HG03097 (cell line): Measurements from ENCODE around the gene ISL1.

ENCODE experiments used
- ATAC-seq: cut with Tn5 transposase; IDR thresholded peaks from one replicate; pipeline ENCODE4 v1.9.1; 2021; ENCODE audit not compliant: unreplicated experiment, low FRiP score

Gene ISL1

DNA sequence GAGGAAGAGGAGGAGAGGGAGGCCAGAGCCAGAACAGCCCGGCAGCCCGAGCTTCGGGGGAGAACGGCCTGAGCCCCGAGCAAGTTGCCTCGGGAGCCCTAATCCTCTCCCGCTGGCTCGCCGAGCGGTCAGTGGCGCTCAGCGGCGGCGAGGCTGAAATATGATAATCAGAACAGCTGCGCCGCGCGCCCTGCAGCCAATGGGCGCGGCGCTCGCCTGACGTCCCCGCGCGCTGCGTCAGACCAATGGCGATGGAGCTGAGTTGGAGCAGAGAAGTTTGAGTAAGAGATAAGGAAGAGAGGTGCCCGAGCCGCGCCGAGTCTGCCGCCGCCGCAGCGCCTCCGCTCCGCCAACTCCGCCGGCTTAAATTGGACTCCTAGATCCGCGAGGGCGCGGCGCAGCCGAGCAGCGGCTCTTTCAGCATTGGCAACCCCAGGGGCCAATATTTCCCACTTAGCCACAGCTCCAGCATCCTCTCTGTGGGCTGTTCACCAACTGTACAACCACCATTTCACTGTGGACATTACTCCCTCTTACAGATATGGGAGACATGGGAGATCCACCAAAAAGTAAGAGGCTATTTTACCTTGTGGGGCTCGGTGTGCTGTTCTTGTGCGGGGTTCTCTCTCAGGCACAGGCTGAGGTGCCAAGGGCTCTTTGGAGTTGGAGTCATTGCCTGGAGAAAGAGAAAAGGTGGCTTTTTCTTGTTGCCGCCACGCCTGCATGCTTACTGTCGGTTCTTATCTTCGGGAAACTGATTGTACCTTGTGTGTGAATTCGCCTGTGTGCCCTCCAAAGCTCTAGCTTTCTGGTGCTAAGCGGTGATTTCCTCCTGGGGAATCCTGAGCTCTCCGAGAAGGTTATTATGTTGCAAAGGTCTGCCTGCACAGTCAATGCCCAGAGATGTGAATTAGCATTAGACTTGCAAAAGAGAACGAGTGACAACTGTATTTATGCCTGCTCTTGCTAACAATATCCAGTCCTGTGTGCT, at the start of gene ISL1:
TSS of gene ISL1 (plus strand) at position 318 of the 991 bp plus-strand sequence. CDS start at position 542, 224 bp downstream.
- ATAC-seq: no peak

DNA sequence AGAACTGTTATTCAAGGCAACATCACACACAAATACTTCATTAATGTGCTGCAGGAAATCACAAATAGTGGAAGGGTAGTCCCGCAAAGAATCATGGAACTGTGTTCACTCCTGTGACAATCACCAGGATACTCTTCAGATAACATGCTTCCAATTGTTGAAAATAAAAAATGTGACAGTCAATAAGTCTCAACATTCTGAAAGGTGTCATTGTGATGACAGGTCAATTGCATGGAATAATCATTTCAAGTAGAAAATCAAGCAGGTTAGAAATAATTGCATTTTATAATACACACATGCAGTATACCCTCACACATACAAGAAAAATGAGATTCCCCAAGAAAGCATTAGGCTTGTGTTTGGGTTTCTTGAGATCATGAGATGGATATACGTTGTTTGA, 46.4 kb upstream of the ISL1 start:
- no peak for ATAC-seq

DNA sequence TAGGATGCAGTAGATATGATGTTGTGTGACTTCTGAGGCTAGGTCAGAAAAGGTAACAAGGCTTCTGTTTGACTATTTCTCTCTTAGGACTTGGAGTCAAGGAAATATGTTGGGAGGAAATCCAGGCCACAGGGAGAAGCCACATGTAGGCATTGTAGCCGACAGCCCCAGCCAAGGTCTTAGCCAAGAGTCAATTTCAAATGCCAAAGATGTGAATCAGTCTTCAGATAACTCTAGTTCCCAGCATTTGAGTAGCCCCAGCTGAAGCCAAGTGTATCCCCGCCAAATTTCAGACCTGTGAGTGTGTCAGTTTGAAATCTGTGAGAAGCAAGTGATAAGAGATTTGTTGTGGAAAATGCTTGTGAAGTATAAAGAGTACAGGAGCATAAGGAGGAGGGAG, 38.1 kb upstream of the ISL1 start:
- ATAC-seq: no peak

DNA sequence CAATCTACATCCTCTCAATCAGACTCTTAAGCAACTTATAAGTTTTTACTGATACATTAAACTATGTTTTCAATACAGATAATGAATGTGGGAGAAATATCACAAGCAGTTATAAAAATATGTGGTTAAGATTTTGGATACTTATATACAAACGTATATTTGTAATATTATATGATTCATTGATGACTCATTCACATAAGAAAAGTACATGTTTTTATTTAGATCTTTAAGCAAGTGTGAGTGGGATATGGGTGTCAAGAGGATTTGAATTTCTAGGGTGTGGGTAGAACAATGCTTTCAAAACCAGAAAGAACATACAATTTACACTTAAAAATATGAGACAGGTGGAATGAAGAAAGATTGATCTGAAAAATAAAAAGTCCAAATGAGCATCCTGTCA, 36.1 kb upstream of the ISL1 start:
- ATAC-seq: no peak

DNA sequence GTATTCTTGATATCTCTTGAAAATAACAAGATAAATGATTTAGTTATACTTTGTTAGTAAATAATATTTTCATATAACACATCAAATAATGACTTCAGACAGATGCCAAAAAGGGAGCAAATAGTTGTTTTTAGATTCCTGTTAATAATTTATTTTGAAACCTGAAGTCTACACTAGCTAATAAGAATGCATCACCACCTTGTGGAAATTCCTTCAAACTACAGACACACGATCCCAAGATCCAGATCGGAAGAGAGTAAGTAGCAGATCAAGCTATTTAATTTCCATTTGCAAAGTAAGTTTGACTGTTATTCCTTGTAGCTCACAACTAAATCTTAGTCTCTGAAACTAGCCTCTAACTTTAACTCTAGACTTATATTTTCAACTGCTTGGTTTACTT, 35.5 kb upstream of the ISL1 start:
- no peak for ATAC-seq

DNA sequence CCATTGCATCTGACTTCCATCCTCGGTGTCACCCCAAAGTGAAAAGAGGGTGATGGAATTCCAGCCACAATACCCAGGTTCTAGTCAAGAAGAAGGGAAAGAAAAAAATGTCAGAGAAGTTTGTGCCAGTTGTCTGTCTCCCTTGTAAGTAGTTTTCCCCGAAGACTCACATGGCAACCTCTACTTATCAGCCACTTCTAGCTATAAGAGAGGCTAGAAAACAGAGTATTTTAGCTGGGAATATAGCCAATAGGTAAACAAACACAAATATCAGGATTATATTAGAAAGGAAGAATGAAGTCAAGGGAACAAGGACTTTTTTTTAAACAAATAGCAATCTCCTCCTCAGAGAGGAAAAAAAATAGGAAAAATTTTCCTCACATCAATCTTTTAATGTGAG, 12.2 kb upstream of the ISL1 start:
- no peak for ATAC-seq

DNA sequence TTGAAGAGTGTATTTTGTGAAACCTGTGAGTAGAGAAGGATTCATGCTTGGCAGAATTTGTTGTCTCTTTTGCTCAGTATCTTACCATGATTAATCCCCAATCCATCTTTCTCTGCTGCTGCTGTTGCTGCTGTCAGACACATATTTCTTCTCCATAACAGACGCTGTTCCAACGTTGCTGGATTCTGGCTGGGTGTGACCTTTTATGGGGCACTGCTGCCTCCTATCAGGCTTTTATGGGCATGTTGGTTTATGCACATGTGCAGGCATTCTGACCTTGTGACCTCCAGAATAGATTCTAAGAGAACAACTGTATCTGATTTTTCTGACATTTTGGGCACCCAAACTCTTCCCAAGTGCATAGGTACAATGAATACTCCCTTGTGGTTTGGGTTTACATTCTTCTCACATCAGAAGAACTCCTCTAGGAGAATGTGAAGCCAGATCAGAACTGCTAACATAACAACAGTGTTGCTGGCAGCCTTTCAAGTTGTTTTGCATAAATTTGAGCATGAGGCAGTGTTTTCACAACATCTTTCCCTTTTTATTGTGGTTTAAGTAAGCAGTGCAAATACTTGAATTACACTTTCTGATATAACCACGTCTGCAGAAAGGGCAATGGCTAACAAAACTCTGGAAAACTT, 9.2 kb upstream of the ISL1 start:
- no peak for ATAC-seq

DNA sequence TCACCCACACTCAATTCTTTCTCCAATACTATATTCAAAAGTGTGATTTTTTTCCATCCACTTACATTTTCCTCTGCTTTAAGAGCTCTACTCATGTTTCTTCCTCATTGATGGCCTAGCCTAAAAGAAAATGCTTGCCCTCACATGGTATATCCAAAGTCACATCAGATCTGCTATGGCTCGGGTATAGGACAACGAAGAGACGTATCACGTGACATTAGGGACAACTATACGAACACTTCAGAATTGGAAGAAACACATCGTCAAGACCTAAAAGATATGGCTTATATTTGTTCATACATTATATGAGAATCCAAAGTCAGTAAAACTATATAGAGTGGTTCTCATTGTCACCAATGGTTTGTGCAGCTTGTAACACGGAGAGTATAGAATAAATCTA, 8.2 kb upstream of the ISL1 start:
- ATAC-seq: no peak

DNA sequence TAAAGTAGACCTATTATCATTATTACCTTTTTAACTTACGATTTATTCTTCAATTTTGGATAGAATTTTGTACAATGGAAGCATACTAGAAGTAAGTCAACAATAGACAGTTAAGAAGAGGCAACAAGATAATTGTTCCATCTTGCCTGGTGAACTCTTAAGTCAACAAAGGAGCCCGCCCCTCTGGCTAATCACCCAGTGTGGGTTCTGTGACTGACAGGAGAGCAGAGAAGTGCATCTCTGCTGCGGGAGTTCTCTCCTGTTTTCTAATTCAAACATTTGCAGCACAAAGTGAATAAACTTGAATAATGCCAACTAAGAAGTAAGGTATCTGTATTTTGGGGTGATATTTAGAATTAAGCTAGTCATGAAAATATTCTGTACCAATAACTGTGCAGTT, 6.7 kb upstream of the ISL1 start:
- no peak for ATAC-seq

DNA sequence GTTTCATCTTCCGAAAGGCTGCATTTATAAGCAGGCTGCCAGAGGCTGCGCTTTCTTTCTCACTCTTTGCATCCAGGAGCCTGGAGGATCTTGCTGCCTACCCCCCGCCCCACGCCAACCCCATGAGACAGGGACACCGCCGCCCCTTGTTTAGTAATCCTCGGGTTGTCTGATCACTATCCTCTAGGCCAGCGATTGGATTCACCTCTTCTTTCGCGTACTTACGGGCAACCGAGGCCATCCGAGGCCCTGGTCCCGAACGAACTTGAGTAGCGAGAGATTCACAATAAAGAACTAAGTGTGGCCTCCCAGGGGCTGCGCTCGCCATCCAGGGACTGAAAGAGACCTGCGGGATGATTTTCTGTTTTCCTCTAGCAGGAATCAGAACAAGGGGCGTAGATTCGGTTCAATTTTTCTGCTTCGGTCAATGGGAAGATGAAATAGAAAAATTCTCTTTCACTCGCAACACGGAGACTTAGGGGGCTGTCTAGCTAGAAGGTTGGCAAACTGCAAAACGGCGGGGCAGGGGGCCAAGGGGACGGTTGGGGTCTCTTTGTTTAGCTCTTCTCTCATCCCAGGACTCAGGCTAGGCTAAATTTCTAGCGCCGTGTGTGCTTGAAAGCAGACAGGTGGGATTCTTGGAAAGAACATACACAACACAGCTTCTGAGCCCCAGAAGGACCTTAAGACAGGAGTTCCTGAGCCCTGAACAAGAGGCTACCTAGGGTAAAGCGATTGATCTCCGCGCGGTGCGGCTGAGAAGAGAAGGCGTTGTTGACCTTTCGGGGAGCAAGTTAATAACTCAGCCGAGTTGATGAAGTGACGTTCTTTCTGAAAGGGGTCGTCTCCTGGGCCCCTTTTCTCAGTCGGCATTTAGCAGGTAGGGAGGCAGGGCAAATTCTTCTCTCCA, 5.8 kb upstream of the ISL1 start:
- no peak for ATAC-seq

DNA sequence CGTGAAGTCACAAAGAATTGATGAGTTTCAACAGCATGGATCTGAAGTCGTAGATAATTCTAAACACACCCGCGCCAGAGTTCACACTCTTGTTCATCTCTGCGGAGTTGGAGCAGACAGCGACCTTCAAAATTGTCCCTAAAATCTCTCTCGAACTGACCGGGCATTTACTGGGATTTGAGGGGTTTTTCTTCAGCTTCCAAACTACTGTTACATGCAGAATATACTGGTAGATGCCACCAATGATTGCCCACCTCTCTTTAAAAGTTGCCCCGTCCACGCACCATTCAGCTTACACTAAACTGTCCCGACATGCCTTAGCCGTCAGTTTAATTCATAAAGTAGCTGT, 5.2 kb upstream of the ISL1 start:
- ATAC-seq: no peak

DNA sequence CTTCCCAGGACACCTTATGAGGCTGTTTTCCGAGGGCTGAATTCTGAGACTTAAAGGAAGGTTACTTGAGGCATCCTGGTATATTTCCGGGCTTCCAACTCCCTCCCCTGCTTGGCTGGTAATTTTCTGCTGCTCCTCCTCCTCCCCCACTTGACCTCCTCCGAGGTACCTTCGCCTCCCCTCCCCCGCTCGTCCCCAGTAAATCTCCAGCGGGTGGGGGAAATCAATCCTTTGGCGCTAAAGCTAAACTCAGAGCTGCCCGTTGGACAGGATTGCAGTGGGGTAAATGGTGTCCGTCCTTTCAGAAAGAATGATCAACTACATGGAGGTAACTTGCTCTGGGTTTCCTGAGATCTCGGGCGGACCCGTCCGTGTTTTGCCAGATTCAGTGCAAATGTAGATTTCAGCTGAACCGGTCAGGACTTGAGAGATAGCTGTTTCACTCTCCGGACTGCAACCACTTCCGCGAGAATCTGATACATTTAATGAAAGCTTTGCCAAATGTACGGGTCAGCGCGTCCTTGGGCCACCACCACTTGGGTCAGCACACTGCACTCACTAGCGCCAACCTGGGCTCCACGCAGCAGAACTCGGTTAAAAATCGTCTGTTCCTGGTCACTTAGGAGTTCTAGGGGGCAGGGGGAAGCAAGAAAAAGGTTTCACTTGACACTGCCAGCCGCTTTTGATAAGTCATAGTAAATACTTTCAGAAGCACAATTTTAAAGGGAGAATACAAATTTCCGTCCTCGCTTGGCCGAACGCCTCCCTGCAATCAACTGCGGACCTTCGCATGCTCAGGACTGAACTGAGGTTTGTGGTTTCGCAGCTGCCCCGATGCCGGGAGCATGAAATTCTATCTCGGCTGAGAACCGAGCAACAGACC, 4.6 kb upstream of the ISL1 start:
- no peak for ATAC-seq

DNA sequence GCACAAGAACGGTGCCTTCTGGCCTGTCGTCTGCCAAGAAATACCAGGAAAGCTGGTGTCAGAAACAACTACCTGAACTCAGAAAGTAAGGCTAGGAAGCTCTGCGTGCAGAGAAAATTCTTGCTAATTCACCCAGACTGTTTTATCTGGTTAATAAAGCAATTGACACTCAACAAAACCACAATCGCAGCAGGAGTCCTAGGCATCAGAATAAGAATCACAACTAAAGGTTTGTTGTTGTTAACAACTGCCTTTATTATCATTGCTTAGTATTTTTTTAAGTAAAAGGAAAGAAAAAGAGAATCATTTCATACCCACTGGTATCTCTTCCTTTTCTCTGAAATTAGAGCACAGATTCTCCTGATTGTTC, 3.9 kb upstream of the ISL1 start:
- no peak for ATAC-seq

DNA sequence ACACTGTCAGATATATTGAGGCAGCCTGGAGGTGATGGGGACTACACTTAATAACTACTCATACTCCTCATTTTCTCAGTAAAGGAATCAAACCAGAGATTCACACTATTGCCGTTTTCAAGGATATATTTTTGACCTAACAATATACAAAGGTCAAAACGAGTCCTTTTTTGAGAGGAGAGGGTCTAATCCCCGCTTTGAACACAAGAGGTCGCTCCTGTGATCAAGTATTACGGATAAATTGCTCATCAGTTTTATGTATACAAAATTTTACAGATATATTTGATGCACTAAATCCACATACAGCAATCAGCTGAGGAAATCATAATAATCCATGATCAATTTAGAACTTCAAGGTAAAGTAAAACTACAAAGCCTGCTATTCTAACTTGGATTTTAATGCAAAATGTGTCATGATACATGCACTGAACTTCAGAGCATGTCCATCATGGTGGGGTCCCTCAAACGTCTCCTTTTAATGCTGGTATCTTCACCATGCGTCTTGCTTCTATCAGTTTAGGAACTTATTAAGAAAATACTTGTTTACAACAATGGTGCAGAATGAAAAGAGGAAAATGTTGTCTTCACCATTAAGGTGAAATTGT, 2.5 kb upstream of the ISL1 start:
- ATAC-seq: no peak

DNA sequence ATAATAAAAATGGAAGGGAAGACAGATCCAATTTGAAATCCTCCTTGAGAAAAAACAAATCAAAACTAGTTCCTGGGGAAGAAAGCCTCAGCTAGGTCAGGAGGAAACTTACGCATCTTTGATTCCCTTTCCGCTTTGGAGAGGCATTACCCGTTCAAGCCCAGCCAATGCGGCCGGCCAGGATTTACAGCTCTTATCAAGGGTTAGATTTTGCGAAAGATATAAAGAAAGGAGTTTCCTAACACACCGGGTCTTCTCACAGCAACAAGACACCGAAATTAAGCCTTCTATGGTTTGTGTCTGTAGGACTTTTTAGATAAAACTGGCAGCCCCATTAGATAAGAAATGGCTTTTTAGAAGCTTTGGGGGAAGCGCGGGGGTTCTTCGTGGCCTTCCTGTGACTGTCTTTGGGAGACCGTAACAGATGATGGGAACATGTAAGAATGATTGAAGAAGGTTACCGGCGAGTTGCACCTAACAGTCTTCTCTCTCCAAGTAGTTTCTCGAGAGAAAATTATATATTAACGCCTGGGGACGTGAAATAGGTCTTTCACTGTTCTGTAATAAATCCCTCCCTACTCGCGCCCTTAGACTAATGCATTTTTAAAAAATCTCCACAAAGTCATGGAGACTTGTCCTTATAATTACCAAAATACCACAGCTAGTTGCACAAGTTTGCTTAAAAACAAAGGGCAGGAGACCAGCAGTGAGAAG, 1.3 kb upstream of the ISL1 start:
- no peak for ATAC-seq

DNA sequence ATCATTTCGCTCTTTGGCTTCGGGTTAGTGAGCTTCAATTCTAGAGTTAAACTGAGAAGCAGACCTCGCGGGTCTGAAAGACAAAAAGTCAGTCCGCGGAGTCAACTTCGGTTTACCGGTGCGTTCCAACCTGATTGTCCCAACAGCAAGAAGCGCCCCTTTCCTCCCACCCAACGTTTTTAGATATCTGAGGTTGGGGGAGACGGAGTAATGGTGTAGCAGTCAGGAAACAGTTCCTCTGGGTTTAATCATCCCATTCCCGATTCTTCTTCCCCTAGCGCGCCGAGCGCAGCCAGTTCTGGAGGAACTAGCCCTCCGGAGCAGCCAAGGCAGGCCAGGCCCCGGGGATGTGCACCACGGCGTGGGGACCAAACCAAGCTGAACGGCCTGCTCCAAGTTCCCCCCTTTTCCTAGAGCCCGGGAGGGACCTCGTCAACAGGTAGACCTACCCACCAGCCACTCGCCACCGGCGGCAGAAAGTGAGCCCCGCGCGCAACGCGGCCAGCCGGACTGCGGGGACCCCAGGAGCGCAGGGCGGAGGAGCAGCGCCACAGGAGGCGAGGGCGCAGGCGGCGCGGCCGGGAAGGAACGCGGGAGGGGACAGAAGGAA, 622 bp upstream of the ISL1 start:
- ATAC-seq: no peak

DNA sequence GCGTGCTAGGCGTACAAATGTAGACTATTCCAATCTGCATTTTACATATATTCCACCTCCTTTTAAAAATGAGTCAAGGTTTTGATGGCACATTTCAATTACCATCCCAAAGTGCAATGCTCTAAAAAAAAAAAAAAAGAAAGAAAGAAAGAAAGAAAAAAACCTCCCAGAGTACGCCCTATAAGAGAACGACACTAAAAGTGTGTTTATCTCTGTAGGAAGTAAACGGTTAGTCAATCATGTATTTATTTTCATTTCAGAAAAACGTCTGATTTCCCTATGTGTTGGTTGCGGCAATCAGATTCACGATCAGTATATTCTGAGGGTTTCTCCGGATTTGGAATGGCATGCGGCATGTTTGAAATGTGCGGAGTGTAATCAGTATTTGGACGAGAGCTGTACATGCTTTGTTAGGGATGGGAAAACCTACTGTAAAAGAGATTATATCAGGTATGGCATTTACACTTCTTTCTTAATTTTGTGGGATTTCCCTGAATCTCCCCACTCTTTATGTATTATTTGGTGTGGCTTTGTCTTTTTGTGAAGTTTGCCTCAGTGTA, 1.1 kb downstream of the ISL1 start:
- ATAC-seq: no peak

DNA sequence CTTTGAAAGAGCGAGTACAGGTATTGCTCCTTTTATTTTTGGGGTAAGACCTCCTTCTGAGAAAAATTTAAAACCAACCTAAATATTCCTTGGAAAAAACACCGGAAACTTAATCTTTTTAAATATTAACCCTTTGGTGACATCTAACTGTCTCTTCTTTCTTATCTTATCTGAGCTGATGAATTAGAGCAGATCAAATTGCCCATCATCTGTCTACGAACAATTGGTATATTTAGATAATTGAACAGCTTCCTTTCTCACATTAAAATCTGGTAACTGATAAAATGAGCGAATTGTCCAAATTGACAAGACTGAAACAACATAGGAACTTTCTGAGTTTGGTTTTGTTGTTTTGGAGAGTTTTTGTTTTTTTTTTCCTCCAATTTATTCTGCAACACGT, 2.0 kb downstream of the ISL1 start:
- ATAC-seq: no peak
